ENCODE results near the gene PRKCA.
A peak's percentile ranks its signal among the peaks of the same experiment; 100 is the strongest.
"Not testable (repeated sequence)": the region's sequence is repeated elsewhere in the genome, so short reads cannot be mapped to it uniquely, and the experiment has no call there.

PRKCA gene

DNA sequence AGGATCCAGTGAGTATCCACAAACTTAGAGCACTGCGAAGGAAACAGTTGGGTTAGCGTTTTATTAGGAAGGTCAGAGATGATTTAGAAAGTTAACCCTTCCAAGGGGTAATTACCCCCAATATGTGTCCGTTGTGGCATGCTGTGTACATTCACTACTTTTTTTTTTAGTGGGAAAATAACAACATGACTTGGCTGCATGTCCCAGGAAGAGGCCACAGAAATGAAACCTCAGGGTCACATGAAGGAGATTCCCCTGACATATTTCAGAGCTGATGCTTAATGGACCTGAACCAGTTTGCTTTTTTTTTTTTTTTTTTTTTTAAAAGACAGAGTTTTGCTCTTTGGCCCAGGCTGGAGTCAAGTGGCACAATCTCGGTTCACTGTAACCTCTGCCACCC is 167.5 kb downstream of the PRKCA start:
- no peak for DNase-seq

DNA sequence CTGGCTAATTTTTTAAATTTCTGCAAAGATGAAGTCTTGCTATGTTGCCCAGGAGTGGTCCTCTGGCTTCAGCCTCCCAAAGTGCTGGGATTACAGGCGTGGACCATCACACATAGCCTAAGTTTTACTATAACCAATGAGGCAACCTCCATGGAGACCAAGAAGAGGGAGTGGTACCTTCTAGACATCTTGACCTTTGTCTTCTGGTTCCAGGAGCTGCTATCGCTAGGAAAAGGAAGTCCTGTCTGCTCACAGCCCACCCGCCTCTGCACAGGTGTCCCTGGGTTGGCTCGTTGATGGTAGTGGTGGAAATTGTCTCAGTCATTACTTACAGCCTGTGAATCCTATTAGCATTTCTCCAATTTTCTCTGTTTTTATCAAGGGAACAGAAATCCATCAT is 169.7 kb downstream of the PRKCA start:
- no peak for DNase-seq

DNA sequence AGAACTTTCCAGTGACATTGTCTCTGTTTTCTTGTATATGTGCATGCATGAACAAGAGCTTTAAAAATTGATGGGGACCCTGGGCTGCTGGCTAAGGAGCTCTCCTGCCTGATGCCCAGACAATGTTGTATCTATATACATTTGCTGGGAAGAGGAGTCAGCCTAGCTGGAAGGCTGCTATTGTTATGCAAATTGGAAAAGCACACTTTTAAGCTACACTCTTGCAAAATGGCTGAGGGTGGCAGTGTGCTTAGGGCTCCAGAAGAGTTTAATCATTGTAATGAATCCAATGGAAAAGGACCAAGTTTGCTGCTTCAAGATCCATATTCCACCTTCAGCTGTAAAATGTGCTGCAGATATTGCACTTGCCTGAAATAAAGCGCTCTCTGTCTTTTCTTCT is 171.8 kb downstream of the PRKCA start:
- DNase-seq = peak; percentile 21

GRCh38 chr17:66474806-66475497 is 172.5 kb downstream of the PRKCA start:
- DNase-seq = no peak

DNA sequence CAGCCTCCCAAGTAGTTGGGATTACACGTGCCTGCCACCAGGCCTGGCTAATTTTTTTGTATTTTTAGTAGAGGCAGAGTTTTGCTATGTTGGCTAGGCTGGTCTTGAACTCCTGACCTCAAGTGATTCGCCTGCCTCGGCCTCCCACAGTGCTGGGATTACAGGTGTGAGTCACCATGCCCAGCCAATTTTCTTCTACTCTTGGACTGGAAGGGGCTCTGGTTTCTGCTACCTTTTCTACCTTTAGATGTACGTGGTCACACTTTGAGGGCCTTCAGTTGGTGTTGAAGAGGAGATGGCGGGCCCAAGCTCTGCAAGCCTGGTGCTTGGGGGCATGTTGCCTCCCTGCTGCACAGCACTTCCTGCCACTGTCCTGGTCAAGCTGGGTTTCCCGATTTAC is 173.6 kb downstream of the PRKCA start:
- no peak for DNase-seq

DNA sequence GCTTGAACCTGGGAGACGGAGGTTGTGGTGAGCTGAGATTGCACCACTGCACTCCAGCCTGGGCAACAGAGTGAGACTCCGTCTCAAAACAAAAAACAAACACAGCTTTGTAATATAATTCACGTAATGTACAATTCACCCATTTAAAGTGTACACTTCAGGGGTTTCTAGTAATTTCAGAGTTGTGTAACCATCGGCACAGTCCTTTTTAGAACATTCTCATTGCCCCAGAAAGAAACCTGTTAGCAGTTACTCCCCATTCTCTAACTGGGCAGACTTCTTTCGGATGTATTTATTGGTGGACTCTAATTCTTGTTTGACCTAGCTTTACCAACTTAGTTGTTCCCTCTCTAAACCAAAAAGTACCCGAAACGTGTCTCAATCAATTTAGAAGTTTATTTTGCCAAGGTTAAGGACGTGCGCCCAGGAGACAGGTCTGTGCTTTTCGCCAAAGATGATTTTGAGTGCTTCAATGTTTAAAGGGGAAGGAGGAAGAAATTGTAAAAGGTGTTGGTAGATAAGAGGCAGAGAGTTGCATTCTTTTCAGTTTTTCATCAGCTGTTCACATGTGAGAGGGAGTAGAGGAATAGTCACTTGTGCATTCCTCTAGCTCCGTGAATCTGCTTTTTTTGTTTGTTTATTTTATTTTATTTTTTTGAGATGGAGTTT is 175.3 kb downstream of the PRKCA start:
- no peak for DNase-seq

- DNase-seq = not testable (repeated sequence)
These were observed 176.9 kb downstream of the PRKCA start for GRCh38 chr17:66479230-66479889.

- no peak for DNase-seq
These were observed 177.8 kb downstream of the PRKCA start for GRCh38 chr17:66480243-66480642.

DNA sequence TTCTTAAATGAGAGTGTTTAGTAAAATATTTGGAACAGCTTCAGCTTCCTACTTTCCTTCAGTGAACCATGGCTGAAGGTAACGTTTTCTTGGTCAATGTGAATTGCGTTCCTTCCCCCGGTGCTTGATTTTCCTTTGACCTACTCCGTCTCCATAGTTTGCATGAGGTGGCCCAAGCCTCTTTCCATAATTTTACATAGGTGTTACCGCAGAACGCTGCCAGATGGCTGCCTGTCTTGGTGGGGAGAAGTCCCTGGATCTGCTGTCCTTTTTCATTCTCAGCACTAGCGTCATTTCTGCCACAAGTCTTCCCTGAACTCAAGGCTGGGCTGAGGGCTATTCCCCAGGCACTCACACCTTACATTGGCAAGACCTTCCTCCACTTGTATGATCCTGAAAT is 178.4 kb downstream of the PRKCA start:
- DNase-seq = no peak

GRCh38 chr17:66481271-66481670 is 178.9 kb downstream of the PRKCA start:
- no peak for DNase-seq

DNA sequence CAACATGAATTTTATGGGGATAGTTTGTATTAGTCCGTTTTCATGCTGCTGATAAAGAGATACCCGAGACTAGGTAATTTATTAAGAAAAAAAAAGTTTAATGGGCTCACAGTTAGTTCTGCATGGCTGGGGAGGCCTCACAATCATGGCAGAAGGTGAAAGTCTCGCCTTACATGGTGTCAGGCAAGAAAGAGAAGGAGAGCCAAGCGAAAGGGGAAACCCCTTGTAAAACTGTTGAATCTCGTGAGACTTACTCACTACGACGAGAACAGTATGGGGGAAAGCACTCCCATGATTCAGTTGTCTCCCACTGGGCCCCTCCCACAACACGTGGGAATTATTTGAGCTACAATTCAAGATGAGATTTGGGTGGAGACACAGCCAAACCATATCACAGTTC is 181.5 kb downstream of the PRKCA start:
- no peak for DNase-seq

DNA sequence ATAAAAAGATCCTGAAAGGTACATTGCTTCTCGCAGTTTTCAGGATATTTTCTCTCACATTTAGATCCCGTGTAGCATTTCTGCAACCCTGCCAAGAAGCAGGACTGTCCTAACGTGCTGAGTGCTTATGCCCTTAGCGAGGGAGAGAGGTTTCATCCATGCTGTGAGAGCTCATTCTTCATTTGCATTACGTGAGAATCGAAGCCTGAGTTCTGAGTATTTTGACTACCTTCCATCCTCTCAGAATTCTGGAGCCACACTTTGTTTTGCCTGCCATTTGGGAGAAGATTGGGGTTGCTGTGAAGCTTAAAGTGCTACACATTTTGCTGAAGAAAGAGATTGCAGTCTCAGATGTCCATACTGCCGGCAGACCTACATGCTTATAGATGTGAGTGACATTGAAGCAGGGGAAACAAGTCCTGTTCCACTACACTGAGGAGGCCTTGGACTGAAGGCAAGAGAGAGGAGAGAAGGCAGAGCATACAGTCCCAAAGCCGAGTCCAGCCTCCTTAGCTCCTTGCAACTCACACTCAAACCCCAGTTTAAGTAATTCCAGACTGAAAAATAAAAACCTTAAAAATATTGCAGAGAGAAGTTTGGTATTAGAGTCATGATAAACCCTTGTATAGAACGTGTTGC is 183.0 kb downstream of the PRKCA start:
- no peak for DNase-seq

DNA sequence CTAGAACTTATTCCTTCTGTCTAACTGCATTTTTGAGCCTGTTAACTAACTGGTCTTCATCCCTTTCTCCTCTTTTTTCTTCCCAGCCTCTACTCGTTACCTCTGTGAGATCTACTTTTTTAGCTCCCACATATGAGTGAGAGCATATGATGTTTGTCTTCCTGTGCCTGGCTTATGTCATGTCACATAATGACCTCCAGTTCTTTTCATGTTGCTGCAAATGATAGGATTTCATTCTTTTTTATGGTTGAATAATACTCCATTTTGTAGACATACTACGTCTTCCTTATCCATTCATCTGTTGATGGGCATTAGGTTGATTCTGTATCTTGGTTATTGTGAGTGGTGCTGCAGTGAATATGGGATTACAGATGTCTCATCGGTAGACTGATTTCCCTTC is 184.7 kb downstream of the PRKCA start:
- no peak for DNase-seq

- DNase-seq = no peak
These were observed 185.6 kb downstream of the PRKCA start for GRCh38 chr17:66487981-66488468.

GRCh38 chr17:66488864-66489263 is 186.5 kb downstream of the PRKCA start:
- DNase-seq = no peak

DNA sequence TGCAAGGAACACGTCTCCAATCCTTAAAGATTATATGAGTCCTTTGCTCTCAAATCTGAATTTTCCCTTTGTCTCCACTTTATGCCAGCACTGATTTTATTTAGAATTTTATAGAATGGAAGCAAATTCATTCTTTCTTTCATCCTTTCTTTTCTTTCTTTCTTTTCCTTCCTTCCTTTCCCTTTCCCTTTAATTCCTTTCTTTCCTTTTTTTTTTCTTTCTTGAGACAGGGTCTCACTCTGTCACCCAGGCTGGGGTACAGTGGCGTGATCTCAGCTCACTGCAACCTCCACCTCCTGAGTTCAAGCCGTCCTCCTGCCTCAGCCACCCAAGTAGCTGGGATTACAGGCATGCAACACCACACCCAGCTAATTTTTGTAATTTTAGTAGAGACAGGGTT is 187.2 kb downstream of the PRKCA start:
- DNase-seq = not testable (repeated sequence)

- no peak for DNase-seq
These were observed 188.8 kb downstream of the PRKCA start for GRCh38 chr17:66491213-66491612.

DNA sequence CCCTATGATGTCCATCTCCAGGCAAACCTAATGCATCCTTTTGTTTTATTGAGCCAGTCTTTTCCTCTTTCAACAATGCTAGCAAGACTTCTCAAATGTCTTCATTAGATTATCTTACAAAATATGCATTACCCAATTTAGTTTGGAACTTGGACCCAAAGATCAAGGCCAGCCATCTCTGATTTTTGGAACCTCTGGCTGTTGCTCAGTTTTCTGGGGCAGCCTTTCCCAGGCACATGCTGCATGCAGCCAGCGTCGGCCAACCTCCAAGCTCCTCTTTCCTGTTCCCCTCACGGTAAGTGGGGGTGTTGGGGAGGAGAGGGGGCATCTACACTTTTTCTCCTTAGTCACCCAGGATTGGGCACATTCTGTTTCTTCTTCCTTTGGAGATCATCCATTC is 189.3 kb downstream of the PRKCA start:
- DNase-seq = no peak

GRCh38 chr17:66492080-66492479 is 189.7 kb downstream of the PRKCA start:
- no peak for DNase-seq

- DNase-seq = no peak
These were observed 190.2 kb downstream of the PRKCA start for GRCh38 chr17:66492561-66493005.

- no peak for DNase-seq
These were observed 191.0 kb downstream of the PRKCA start for GRCh38 chr17:66493283-66494019.

DNA sequence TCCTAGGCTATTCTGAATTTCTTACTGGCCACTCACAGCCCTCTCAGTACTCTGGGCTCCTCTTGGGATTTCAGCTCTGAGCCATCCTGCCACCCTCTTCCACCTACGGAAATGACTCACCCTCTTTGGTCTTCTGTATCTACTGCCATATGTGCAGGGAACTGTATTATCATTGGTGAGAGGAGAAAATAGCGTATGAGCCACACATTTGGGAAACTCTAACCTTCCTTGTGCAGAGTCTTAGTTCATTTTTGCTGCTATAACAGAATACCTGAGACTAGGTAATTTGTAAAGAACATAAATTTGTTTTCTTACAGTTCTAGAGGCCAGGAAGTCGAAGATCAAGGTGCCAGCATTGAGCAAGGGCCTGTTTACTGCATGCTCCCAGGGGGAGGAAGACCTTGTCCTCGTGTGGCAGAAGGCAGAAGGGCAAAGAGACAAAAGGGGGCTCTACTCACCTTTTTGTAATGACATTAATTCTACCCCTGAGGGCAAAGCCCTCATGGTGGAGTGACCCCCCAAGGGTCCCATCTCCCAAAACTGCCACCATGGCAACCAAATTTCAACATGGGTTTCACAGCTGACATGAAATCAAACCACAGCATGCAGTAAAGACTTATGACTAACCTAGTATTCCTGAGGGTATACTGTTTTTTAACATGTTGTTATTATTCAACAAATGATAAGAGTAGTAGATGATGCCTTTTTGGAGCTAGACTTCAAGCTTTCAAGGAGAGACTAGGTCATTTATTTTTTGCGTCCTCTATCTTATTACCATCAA is 191.8 kb downstream of the PRKCA start:
- DNase-seq = no peak
